ENCODE measurements around the gene MYO18A.

MYO18A gene

DNA sequence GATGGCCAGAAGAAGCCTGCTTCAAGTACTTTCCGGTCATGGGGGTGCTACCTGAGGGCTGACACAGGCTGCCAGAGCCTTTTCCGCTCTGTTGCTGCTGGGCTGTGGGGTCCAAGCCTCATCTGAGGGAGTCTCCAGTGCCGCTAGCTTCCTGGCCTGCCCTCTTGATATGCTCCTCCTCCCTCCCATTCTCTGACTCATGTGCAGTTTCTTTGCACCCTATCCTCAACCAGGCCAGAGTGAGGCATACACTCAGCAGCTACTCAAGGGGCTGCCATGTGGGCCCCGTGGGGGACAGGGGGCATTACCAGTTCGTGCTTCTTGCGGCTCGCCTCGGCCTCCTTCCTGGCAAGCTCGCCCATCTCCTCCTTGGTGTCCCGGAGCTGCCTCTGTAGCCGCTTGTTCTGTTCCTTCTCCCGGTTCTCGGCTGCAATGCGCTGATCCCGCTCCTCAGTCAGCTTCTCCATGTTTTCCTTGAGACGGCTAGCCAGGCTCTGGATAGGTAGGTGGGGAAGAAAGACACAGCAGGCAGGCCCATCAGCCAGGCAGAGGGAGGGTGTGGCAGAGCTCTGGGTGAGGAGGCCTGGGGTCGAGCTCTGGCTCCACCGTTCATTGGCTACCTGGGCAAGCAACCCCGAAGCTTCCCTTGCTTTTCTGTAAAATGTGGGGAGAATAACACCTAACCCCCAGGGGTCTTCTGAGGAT lies 93.4 kb downstream of the MYO18A start:
- no peak for DNase-seq (ENCODE audit: low read depth in 2 of 2)
- no peak for TF ChIP-seq CTCF (IDR thresholded peaks at IDR 0.05; ENCODE audit: low read depth, low read length)
- H3K4me3 ChIP-seq (replicated peaks in 1 of 2; ENCODE audit: low read depth in 2 of 2, low read length in 2 of 2), result no peak overlapping the region

DNA sequence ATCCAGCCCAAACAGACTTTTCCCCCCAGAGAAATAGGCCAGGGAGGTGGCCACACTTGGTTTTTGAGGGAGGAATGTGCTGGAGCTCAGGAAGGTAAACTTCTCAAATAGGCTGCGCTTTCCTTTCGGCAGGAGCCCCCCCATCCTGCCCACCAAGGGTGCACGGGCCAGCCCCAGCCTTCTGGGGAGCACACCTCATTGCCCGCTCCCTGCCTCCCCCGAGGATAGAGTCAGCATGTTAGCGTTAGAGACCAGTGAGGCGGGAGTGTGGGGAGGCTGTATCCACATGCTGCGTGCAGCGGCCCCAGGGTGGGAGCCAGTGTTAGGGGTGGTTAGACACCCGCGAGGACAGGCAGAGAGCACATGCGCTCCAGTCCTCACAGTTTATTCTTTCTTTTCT lies 95.0 kb downstream of the MYO18A start:
- TF ChIP-seq CTCF (IDR thresholded peaks at IDR 0.05; ENCODE audit: low read depth, low read length), result no peak
- H3K4me3 ChIP-seq (replicated peaks in 1 of 2; ENCODE audit: low read depth in 2 of 2, low read length in 2 of 2), result no peak overlapping the region
- DNase-seq (ENCODE audit: low read depth in 2 of 2), result no peak

- H3K4me3 ChIP-seq (replicated peaks in 1 of 2; ENCODE audit: low read depth in 2 of 2, low read length in 2 of 2), result no peak overlapping the region
- TF ChIP-seq CTCF (IDR thresholded peaks at IDR 0.05; ENCODE audit: low read depth, low read length), result no peak
- no peak for DNase-seq (ENCODE audit: low read depth in 2 of 2)
Measured at GRCh38 chr17:29084541-29085146, 95.6 kb downstream of the MYO18A start.

- TF ChIP-seq CTCF (IDR thresholded peaks at IDR 0.05; ENCODE audit: low read depth, low read length), result no peak
- H3K4me3 ChIP-seq (replicated peaks in 1 of 2; ENCODE audit: low read depth in 2 of 2, low read length in 2 of 2), result no peak overlapping the region
- no peak for DNase-seq (ENCODE audit: low read depth in 2 of 2)
Measured at GRCh38 chr17:29080965-29081364, 99.2 kb downstream of the MYO18A start.

DNA sequence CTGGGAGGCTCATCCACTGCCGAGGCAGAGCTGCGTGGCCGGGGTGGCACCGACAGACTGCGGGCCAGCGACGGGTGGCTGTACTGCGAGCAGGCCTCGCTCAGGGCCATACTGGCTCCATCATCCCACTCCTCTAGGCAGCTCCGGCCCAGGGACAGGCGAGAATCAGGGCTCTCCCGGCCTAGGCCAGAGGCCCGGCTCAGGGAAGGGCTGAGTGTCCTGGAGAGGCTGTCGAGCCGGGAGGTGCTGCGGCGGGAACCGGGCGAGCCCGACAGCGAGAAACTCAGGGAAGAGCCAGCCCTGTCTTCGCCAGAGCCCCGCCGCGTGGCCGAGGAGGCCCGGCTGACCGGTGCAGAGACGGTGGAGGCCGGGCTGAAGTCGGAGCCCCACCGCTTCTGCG lies 99.9 kb downstream of the MYO18A start:
- no peak for TF ChIP-seq CTCF (IDR thresholded peaks at IDR 0.05; ENCODE audit: low read depth, low read length)
- DNase-seq (ENCODE audit: low read depth in 2 of 2), result no peak
- H3K4me3 ChIP-seq (replicated peaks in 1 of 2; ENCODE audit: low read depth in 2 of 2, low read length in 2 of 2), result no peak overlapping the region

DNA sequence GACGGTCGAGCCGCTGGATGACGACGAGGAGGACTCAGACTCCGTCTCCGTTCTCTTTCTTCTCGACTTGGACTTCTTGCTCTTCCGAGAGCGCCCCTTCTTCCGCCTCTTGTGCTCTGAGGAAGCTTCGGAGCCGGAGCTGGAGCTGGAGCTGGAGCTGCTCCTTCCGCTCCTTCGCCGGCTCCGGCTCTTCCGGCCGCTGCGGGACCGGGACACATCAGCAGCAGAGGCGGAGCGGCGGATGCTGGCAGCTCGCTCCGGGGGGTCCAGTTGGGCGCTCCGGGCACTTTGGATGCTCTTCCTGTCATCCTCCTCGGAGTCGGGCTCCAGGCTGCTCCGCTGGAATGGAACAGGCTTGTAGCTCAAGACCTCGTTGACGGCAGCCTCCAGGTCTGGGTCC lies 100.3 kb downstream of the MYO18A start:
- H3K4me3 ChIP-seq (replicated peaks in 1 of 2; ENCODE audit: low read depth in 2 of 2, low read length in 2 of 2), result no peak overlapping the region
- no peak for DNase-seq (ENCODE audit: low read depth in 2 of 2)
- no peak for TF ChIP-seq CTCF (IDR thresholded peaks at IDR 0.05; ENCODE audit: low read depth, low read length)

Data from cardiac fibroblast (primary cell).